H1 (cell line): ENCODE results near the gene STX8. TPM values are rescaled to one million over a fixed set of nuclear protein-coding genes. Genes with fewer than 3 reads are reported as not detected.

Experiments
- CTCF ChIA-PET: fragments of 300-600 bp; sonication (Branson Sonifier 250); formaldehyde crosslinking; loops from one replicate; lab custom pipeline; 2021; ENCODE audit not compliant: partially characterized antibody; lab: Charles Lee
- POLR2A ChIA-PET: fragments of 300-600 bp; sonication (Branson Sonifier 250); formaldehyde crosslinking; loops from one replicate; lab custom pipeline; 2021; ENCODE audit warnings: inconsistent platforms; ENCODE audit not compliant: partially characterized antibody; lab: Charles Lee
- DNase-seq, 2 experiments: peaks; one replicate each; pipeline versions ENCODE4 v3.0.0 to v3.0.0-alpha.2; 2010 to 2022; ENCODE audit warnings: low spot score in 2 of 2, low read depth in 1 of 2, mixed read lengths in 1 of 2
- FAIRE-seq: peaks from 2 replicates; lab custom pipeline; 2011; peaks lifted over from hg19 to GRCh38; lab: Jason Lieb, UNC
- H2AFZ ChIP-seq: 2 replicates; pipeline ENCODE4 v1.8.1; 2012; ENCODE audit warnings: low read length, inconsistent platforms
- H2AK5ac ChIP-seq: 2 replicates; pipeline ENCODE4 v1.6.1; 2013; ENCODE audit warnings: low read depth, low read length
- H2BK120ac ChIP-seq: replicated peaks from 2 replicates; pipeline ENCODE3; 2013; ENCODE audit warnings: low read depth, low read length, inconsistent platforms
- H2BK12ac ChIP-seq: 2 replicates; pipeline ENCODE4 v1.6.1; 2013; ENCODE audit warnings: low read depth, low read length
- H2BK15ac ChIP-seq: 2 replicates; pipeline ENCODE4 v1.6.1; 2013; ENCODE audit warnings: low read length
- H2BK20ac ChIP-seq: 2 replicates; pipeline ENCODE4 v1.6.1; 2013; ENCODE audit warnings: low read length
- H2BK5ac ChIP-seq: 2 replicates; pipeline ENCODE4 v1.6.1; 2013; ENCODE audit warnings: low read depth, low read length
- H3K14ac ChIP-seq: 2 replicates; pipeline ENCODE4 v1.6.1; 2013; ENCODE audit warnings: inconsistent platforms; ENCODE audit not compliant: insufficient read length
- H3K18ac ChIP-seq: 2 replicates; pipeline ENCODE4 v1.6.1; 2013; ENCODE audit warnings: low read length; ENCODE audit errors: extremely low read depth
- H3K23ac ChIP-seq: 2 replicates; pipeline ENCODE4 v1.6.1; 2013; ENCODE audit warnings: inconsistent platforms; ENCODE audit not compliant: insufficient read length
- H3K23me2 ChIP-seq: 2 replicates; pipeline ENCODE4 v1.6.1; 2013; ENCODE audit warnings: low read depth, low read length
- H3K27ac ChIP-seq: 2 replicates; pipeline ENCODE4 v1.6.1; 2011; ENCODE audit warnings: low read depth, low read length, inconsistent platforms
- H3K27me3 ChIP-seq, 4 experiments: replicated peaks in 1 of 4; 1 replicate in 1 of 4; 2 replicates in 3 of 4; pipeline versions ENCODE4 v1.6.1 to v1.8.1; 2011 to 2013; ENCODE audit warnings: low read length in 3 of 4, mild to moderate bottlenecking in 3 of 4, inconsistent platforms in 2 of 4, mixed read lengths in 2 of 4, moderate library complexity in 1 of 4; ENCODE audit not compliant: control insufficient read depth in 3 of 4, insufficient read depth in 3 of 4; ENCODE audit errors: extremely low read depth in 1 of 4
- H3K36me3 ChIP-seq, 4 experiments: 2 replicates each; pipeline versions ENCODE4 v1.6.1 to v1.8.1; 2011 to 2013; ENCODE audit warnings: mild to moderate bottlenecking in 4 of 4, low read length in 3 of 4, moderate library complexity in 2 of 4, control low read depth in 1 of 4, inconsistent platforms in 1 of 4; ENCODE audit not compliant: insufficient read depth in 4 of 4, control insufficient read depth in 2 of 4
- H3K4ac ChIP-seq: replicated peaks from 2 replicates; pipeline ENCODE3; 2013; ENCODE audit warnings: low read length, low read depth, mixed read lengths, inconsistent platforms; ENCODE audit not compliant: insufficient read length
- H3K4me1 ChIP-seq, 4 experiments: replicated peaks in 1 of 4; 1 replicate in 1 of 4; 2 replicates in 3 of 4; pipeline versions ENCODE4 v1.6.1 to v1.8.1; 2011 to 2013; ENCODE audit warnings: low read length in 3 of 4, inconsistent platforms in 2 of 4, mixed read lengths in 1 of 4; ENCODE audit not compliant: insufficient read depth in 4 of 4, control insufficient read depth in 3 of 4
- H3K4me2 ChIP-seq, 2 experiments: 2 replicates each; pipeline versions ENCODE4 v1.6.1 to v1.8.1; 2011 to 2013; ENCODE audit warnings: low read depth in 2 of 2, low read length in 2 of 2, control low read depth in 1 of 2, inconsistent platforms in 1 of 2, mild to moderate bottlenecking in 1 of 2; ENCODE audit not compliant: insufficient read depth in 1 of 2
- H3K4me3 ChIP-seq, 4 experiments: fragments of 200-600, 300-600 bp in 1 of 4; sonication (generic), shearing (Covaris generic), sonication (Bioruptor Twin) in 1 of 4; 2 replicates each; pipeline versions ENCODE4 v1.5.1 to v1.8.1; 2011 to 2016; ENCODE audit warnings: low read length in 4 of 4, low read depth in 3 of 4, control low read depth in 2 of 4, inconsistent platforms in 2 of 4, mild to moderate bottlenecking in 2 of 4, mixed read lengths in 1 of 4, moderate library complexity in 1 of 4; ENCODE audit not compliant: insufficient read depth in 2 of 4; ENCODE audit errors: extremely low read depth in 1 of 4
- H3K56ac ChIP-seq: replicated peaks from 2 replicates; pipeline ENCODE3; 2013; ENCODE audit warnings: low read depth, mild to moderate bottlenecking, mixed read lengths, low read length, inconsistent platforms; ENCODE audit not compliant: insufficient read length
- H3K79me1 ChIP-seq: 2 replicates; pipeline ENCODE4 v1.6.1; 2013; ENCODE audit warnings: low read depth, low read length, control low read depth
- H3K79me2 ChIP-seq, 2 experiments: 2 replicates each; pipeline versions ENCODE4 v1.6.1 to v1.8.1; 2012 to 2013; ENCODE audit warnings: low read length in 2 of 2, mild to moderate bottlenecking in 2 of 2, inconsistent platforms in 1 of 2; ENCODE audit not compliant: insufficient read depth in 2 of 2, control insufficient read depth in 1 of 2
- H3K9ac ChIP-seq, 4 experiments: replicated peaks in 1 of 4; 1 replicate in 1 of 4; 2 replicates in 3 of 4; pipeline versions ENCODE4 v1.6.1 to v1.8.1; 2011 to 2013; ENCODE audit warnings: low read depth in 3 of 4, low read length in 3 of 4, control low read depth in 2 of 4, mild to moderate bottlenecking in 2 of 4, moderate library complexity in 2 of 4, inconsistent platforms in 1 of 4; ENCODE audit errors: extremely low read depth in 1 of 4
- H3K9me3 ChIP-seq, 2 experiments: 2 replicates each; pipeline versions ENCODE4 v1.6.1 to v1.8.1; 2012 to 2013; ENCODE audit warnings: mild to moderate bottlenecking in 2 of 2, moderate library complexity in 2 of 2, control low read depth in 1 of 2, inconsistent platforms in 1 of 2, low read depth in 1 of 2, low read length in 1 of 2, mixed read lengths in 1 of 2; ENCODE audit not compliant: insufficient read depth in 2 of 2
- H4K20me1 ChIP-seq, 2 experiments: replicated peaks in 1 of 2; 2 replicates each; pipeline versions ENCODE3 to v1.8.1; 2011 to 2013; ENCODE audit warnings: inconsistent platforms in 2 of 2, low read length in 2 of 2, mild to moderate bottlenecking in 1 of 2; ENCODE audit not compliant: insufficient read depth in 2 of 2, control insufficient read depth in 1 of 2
- H4K5ac ChIP-seq: 2 replicates; pipeline ENCODE4 v1.6.1; 2013; ENCODE audit warnings: low read length, low read depth, mixed read lengths, inconsistent platforms; ENCODE audit not compliant: insufficient read length
- H4K8ac ChIP-seq: 2 replicates; pipeline ENCODE4 v1.8.0; 2013; ENCODE audit warnings: mild to moderate bottlenecking, moderate library complexity, low read length, inconsistent platforms; ENCODE audit not compliant: insufficient read depth; ENCODE audit errors: extremely low read depth
- H4K91ac ChIP-seq: replicated peaks from 2 replicates; pipeline ENCODE3; 2013; ENCODE audit warnings: low read length, mixed read lengths, inconsistent platforms; ENCODE audit not compliant: insufficient read length
- CBX5 ChIP-seq: fragments of 300-800, 300-1000 bp; sonication (generic); IDR thresholded peaks from 2 replicates; pipeline ENCODE4 v1.7.1; 2016; ENCODE audit warnings: antibody characterized with exemption, low read length, low read depth
- CBX8 ChIP-seq: fragments of 300-800, 300-1000 bp; sonication (generic); IDR thresholded peaks from 2 replicates; pipeline ENCODE4 v1.7.1; 2016; ENCODE audit warnings: low read depth, low read length, borderline replicate concordance
- EZH2 ChIP-seq: fragments of 200-600 bp; sonication (generic); IDR thresholded peaks from 2 replicates; pipeline ENCODE4 v1.7.1; 2012; ENCODE audit warnings: low read depth, mild to moderate bottlenecking, moderate library complexity, low read length, inconsistent platforms; ENCODE audit not compliant: severe bottlenecking
- HDAC2 ChIP-seq, 2 experiments: fragments of 300-600 bp in 1 of 2; sonication (generic) in 1 of 2; IDR thresholded peaks; 2 replicates each; pipeline ENCODE4 v1.6.1; 2011 to 2012; ENCODE audit warnings: low read depth in 2 of 2, low read length in 2 of 2, mild to moderate bottlenecking in 2 of 2, moderate library complexity in 2 of 2, borderline replicate concordance in 1 of 2, inconsistent platforms in 1 of 2
- KDM5A ChIP-seq: fragments of 200-600 bp; IDR thresholded peaks from 2 replicates; pipeline ENCODE4 v1.7.1; 2012; ENCODE audit warnings: mild to moderate bottlenecking, low read length, inconsistent platforms, mixed read lengths
- POU5F1 ChIP-seq: IDR thresholded peaks from 2 replicates; pipeline ENCODE4 v1.6.1; 2011; ENCODE audit warnings: low read depth, mild to moderate bottlenecking, low read length, moderate library complexity
- RAD21 ChIP-seq, 2 experiments: IDR thresholded peaks in 1 of 2; conservative IDR thresholded peaks in 1 of 2; 2 replicates each; pipeline ENCODE4 v1.6.1; 2011; ENCODE audit warnings: low read depth in 2 of 2, low read length in 2 of 2, improper control_type of control experiment in 1 of 2, inconsistent platforms in 1 of 2, mild to moderate bottlenecking in 1 of 2, moderate library complexity in 1 of 2
- TAF7 ChIP-seq: optimal IDR thresholded peaks from 2 replicates; pipeline ENCODE3; 2011; ENCODE audit warnings: low read depth, mild to moderate bottlenecking, inconsistent platforms, low read length, moderate library complexity, borderline replicate concordance
- YY1 ChIP-seq: IDR thresholded peaks from 2 replicates; pipeline ENCODE4 v1.6.1; 2011; ENCODE audit warnings: low read depth, mild to moderate bottlenecking, low read length
- WGBS, 2 experiments: shearing (Covaris generic) in 1 of 2; methylation state at CpG; one replicate each; pipeline versions ENCODE4 v1.1.6 to v1.1.7; 2013 to 2015; ENCODE audit warnings: low lambda C conversion rate in 2 of 2, mixed read lengths in 2 of 2, inconsistent platforms in 1 of 2, low coverage in 1 of 2, missing lambda C conversion rate in 1 of 2; ENCODE audit not compliant: insufficient replicate concordance in 2 of 2, insufficient coverage in 1 of 2, insufficient read length in 1 of 2; ENCODE audit errors: extremely low coverage in 1 of 2, missing lambda C conversion rate in 1 of 2; 5-methylcytosine and 5-hydroxymethylcytosine counted together
- polyA plus RNA-seq, 7 experiments: library from polyadenylated mRNA; depleted of rRNA in 3 of 7; stranded (reverse) in 5 of 7; unstranded in 2 of 7; fragments of >200 nt in 5 of 7; fragments of 200-250 nt in 2 of 7; gene quantifications; 1 replicate in 5 of 7; 2 replicates in 1 of 7; 4 replicates in 1 of 7; pipeline versions ENCODE4 v1.2.1 to v1.2.3, GENCODE V29; 2011 to 2013; ENCODE audit warnings: missing spikeins in 2 of 7, mixed read lengths in 2 of 7
- total RNA-seq: library from RNA; stranded (reverse); fragmentation: NEBNext Ultra II Directional; extraction: Animal tissue kit (Norgen Biotek cat#: 25700); gene quantifications from 2 replicates; pipeline ENCODE4 v1.2.1, GENCODE V29; 2021
- TF ChIP-seq, protein P1 (sequence below): IDR thresholded peaks from 2 replicates; pipeline ENCODE4 v1.6.1; 2012; ENCODE audit warnings: inconsistent platforms
- TF ChIP-seq, protein P2 (sequence below): IDR thresholded peaks from 2 replicates; pipeline ENCODE4 v1.6.1; 2012; ENCODE audit warnings: inconsistent platforms

Gene STX8
- total and polyA plus RNA-seq, 2 of the 8 experiments (the other 6 are each of a cell fraction or from before 2014, with no cell fraction given) = 22.8 to 42.5 TPM

DNA sequence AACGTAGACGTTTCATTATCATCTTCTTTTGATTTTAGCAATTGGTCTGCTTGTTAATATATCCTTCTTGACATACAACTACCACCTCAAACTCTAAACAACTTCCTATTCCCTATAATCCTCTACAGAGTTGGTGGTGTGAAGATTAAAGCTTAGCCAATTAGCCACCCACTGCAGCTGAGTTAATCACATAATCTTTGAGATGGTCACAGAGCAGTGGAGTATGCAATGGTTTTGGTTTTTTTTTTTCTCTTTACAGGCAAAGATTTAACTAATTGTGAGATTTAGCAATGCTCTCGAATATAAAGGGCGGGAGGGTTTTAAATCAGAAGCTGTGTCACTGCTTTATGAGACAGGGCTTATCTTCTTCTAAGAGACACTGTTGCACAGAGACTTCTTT lies 37.0 kb downstream of the STX8 start:
- Histone ChIP-seq H3K79me2 (no peaks in the 10 kb centered on the region), H3K36me3 (no peaks in the 10 kb centered on the region; a peak in 1 of 8 replicates), H3K79me1 (no peaks in the 10 kb centered on the region), H2BK15ac (no peak overlapping the region), H2AK5ac (no peak overlapping the region), H2BK20ac (no peak overlapping the region), H3K9ac (no peak overlapping the region), H3K4me3 (no peak overlapping the region), H2BK12ac (no peak overlapping the region), H3K56ac (no peak overlapping the region), H3K4me2 (no peak overlapping the region), H3K23ac (no peak overlapping the region), H2AFZ (no peak overlapping the region), H4K91ac (no peak overlapping the region), H2BK120ac (no peak overlapping the region), H2BK5ac (no peak overlapping the region), H4K8ac (no peak overlapping the region), H3K27me3 (no peaks in the 10 kb centered on the region), H3K23me2 (no peaks in the 10 kb centered on the region), H3K9me3 (no peaks in the 10 kb centered on the region), H3K4me1 (peaks cover 0 to 3% (median under 1%) of the 10 kb centered on the region in 4 experiments; a peak in 1 of 7 replicates), H3K27ac (no peak overlapping the region), H4K5ac (no peak overlapping the region), H3K14ac (no peak overlapping the region), H3K18ac (no peak overlapping the region), H3K4ac (no peak overlapping the region), H4K20me1 (no peaks in the 10 kb centered on the region)
- WGBS, 2 experiments = 74% methylated on average over 4 of the region's 4 CpGs; no CpG with 5 or more reads in 1 of the 2 experiments
- FAIRE-seq (no peak), DNase-seq (no peak)
- ChIA-PET POLR2A (no interaction called here), CTCF (interaction anchor here (1.1 kb wide), 1 partner anchor 105 kb away, joined by 3 read pairs; no protein-coding TSS in a partner anchor)
- TF ChIP-seq KDM5A (no peak), RAD21 (IDR thresholded peaks at IDR 0.05 in 1 of 2, conservative IDR thresholded peaks at IDR 0.05 in 1 of 2; ENCODE audit: low read depth in 2 of 2, low read length in 2 of 2) (no peak), CBX8 (no peak), HDAC2 (IDR thresholded peaks at IDR 0.05; ENCODE audit: borderline replicate concordance in 1 of 2, low read depth in 2 of 2, low read length in 2 of 2) (no peak), YY1 (no peak), POU5F1 (no peak), TAF7 (no peak), EZH2 (no peak), CBX5 (no peak)
- TF ChIP-seq, protein P1, sequence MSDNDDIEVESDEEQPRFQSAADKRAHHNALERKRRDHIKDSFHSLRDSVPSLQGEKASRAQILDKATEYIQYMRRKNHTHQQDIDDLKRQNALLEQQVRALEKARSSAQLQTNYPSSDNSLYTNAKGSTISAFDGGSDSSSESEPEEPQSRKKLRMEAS = no peak
- TF ChIP-seq, protein P2, sequence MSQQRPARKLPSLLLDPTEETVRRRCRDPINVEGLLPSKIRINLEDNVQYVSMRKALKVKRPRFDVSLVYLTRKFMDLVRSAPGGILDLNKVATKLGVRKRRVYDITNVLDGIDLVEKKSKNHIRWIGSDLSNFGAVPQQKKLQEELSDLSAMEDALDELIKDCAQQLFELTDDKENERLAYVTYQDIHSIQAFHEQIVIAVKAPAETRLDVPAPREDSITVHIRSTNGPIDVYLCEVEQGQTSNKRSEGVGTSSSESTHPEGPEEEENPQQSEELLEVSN = no peak
